Mesodermal cell (in vitro differentiated cells): Measurements from ENCODE around the gene SMAD2.

Experiments used
- H3K27ac ChIP-seq: 2 replicates; pipeline ENCODE4 v1.7.0; 2013; ENCODE audit warnings: mild to moderate bottlenecking, low read depth, low read length, moderate library complexity; ENCODE audit not compliant: severe bottlenecking
- H3K36me3 ChIP-seq: 2 replicates; pipeline ENCODE4 v1.7.1; 2013; ENCODE audit warnings: mild to moderate bottlenecking, low read length, moderate library complexity; ENCODE audit not compliant: control insufficient read depth, insufficient read depth
- H3K4me1 ChIP-seq: one replicate; pipeline ENCODE4 v1.7.1; 2013; ENCODE audit warnings: mild to moderate bottlenecking, low read length; ENCODE audit not compliant: insufficient read depth, control insufficient read depth, poor library complexity, severe bottlenecking
- H3K4me3 ChIP-seq: 2 replicates; pipeline ENCODE4 v1.7.0; 2013; ENCODE audit warnings: low read length, control low read depth, mild to moderate bottlenecking; ENCODE audit not compliant: insufficient read depth, poor library complexity, severe bottlenecking; ENCODE audit errors: extremely low read depth
- H3K9me3 ChIP-seq: 2 replicates; pipeline ENCODE4 v1.7.1; 2013; ENCODE audit warnings: mild to moderate bottlenecking, low read length, moderate library complexity; ENCODE audit not compliant: control insufficient read depth
- WGBS, 2 experiments: methylation state at CpG; one replicate each; pipeline ENCODE4 v1.1.5; 2013; ENCODE audit warnings: missing lambda C conversion rate in 2 of 2; ENCODE audit not compliant: insufficient coverage in 2 of 2; 5-methylcytosine and 5-hydroxymethylcytosine counted together

The SMAD2 gene

GRCh38 chr18:47898055-47898454 is 32.4 kb downstream of the SMAD2 start:
- Histone ChIP-seq H3K9me3 (no peaks in the 10 kb centered on the region), H3K27ac (no peak overlapping the region), H3K36me3 (peaks cover 33% of the 10 kb centered on the region), H3K4me1 (peaks cover 36% of the 10 kb centered on the region), H3K4me3 (no peak overlapping the region)
- 86% methylated on average over 2 of the region's 3 CpGs; no CpG with 5 or more reads in 1 of the 2 experiments for WGBS, 2 experiments

DNA sequence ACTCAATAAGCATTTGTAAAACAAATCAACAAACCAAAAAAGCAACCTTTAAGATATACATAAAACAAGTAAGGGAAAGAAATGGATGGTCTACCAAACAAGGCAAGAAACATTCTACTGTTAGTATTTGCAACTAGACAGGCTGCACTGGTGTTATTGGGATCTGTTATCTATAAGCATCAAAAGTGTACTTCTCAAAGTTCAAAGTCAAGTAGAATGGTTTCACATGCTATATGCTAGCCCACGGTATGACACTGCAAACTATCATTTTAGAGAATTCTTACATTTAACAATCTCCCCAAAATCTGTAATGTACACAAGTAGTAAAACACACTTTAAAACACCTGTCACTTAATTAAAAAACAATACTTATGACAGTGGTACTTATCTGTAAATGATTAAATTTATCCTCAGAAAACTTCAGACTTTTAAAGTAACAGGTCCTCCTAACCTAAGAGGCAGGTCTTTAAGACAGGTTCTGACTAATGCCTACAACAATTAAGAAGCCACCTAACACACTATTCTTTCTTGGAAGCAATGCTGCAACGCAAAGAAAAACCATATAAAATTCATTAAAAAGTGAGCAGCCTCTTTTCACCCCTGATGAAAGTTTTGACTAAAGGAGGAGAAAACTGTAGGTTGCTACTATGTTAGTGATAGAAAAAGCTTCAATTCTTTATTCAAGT is 34.8 kb downstream of the SMAD2 start:
- Histone ChIP-seq H3K9me3 (no peaks in the 10 kb centered on the region), H3K4me1 (peaks cover 30% of the 10 kb centered on the region), H3K36me3 (peaks cover 35% of the 10 kb centered on the region), H3K4me3 (no peak overlapping the region), H3K27ac (no peak overlapping the region)
- WGBS, 2 experiments, result no CpG with 5 or more reads among the region's 2 CpGs

DNA sequence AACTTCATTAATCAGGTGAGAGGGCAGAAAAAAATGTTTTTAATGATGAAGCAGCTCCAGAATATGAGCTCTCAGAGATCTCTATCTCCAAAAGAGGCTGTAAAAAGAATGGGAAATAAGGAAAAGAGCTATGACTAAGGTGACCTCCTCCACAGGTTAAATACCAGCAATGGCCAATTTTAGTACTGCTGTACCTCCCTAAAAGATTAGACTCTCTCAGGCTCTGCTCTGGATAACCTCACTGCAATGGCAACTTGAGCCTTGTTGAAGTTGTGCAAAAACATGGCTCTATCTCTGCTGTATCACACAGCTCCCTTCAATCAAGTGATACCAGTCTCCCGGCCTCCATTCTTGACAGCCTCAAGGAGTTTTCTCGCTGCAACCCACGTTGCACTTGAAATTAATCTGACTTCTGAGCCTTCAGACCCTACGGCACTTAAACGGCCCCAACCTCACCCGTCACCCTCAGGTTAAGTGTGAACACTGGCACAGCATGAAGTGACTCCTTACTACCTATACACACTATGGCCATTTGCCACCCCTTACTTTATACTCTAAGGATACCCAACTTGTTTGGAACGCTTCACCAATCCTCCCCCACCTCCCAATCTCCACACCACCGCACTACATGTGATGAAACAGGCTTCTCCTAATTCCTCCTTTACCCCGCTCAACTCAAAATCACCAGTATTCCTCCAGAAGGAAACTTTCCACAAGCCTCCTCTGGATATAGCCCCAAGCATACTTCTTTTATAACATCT is 36.3 kb downstream of the SMAD2 start:
- WGBS, 2 experiments, result 90 to 92% methylated on average over 8 of the region's 9 CpGs
- no peak overlapping the region for H3K4me3 ChIP-seq
- peaks cover 44% of the 10 kb centered on the region for H3K36me3 ChIP-seq
- H3K9me3 ChIP-seq, result no peaks in the 10 kb centered on the region
- H3K4me1 ChIP-seq, result peaks cover 30% of the 10 kb centered on the region
- H3K27ac ChIP-seq, result peak overlapping the region; percentile 26

DNA sequence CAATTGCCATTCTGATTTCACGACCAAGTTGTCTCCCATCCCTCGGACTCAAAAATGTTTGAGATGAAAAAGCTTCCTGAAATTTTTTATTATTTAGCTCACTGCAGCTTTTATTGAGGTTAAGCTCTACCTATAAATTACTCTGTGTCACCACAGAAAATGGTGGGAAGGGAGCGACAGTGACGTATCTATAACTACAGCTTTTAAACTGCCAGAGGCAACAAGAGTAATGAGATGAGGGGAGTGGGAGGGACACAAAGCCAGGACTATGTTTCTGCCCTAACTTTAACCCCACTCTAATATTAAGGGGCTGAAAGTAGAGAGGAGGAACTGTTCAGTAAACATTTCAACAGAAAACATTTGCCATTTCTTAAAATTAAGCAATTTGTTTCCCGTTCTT is 37.4 kb downstream of the SMAD2 start:
- Histone ChIP-seq H3K9me3 (no peaks in the 10 kb centered on the region), H3K27ac (peak overlapping the region; percentile 10), H3K4me3 (no peak overlapping the region), H3K36me3 (peaks cover 50% of the 10 kb centered on the region), H3K4me1 (peaks cover 31% of the 10 kb centered on the region)
- 100% methylated on average over 1 of the region's 5 CpGs; no CpG with 5 or more reads in 1 of the 2 experiments for WGBS, 2 experiments

DNA sequence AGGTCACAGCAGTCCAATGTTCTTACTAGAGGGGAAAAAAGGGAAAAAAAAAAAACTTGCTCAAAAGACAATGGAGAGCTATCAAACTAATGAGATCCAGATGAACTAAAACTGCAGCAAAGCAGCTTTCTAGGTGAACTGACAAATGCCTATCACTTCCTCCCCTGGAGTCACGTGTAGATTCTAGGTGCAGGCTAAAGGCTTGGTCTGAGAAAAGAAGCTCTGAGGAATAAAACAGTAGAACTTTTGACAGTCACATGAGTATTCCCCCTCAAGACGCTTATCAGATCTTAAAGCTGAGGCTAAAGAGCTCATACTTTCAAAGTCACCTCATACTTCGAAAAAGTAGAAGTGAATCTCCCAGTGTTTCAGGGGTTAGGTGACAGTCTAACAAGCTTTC is 42.3 kb downstream of the SMAD2 start:
- Histone ChIP-seq H3K36me3 (peaks cover 49% of the 10 kb centered on the region), H3K9me3 (no peaks in the 10 kb centered on the region), H3K4me1 (peaks cover 11% of the 10 kb centered on the region), H3K27ac (no peak overlapping the region), H3K4me3 (no peak overlapping the region)
- 100% methylated on average over 1 to 2 of the region's 3 CpGs for whole genome bisulfite sequencing, 2 experiments

GRCh38 chr18:47887227-47887626 is 43.2 kb downstream of the SMAD2 start:
- no peaks in the 10 kb centered on the region for H3K9me3 ChIP-seq
- peaks cover 7% of the 10 kb centered on the region for H3K4me1 ChIP-seq
- WGBS, 2 experiments, result 86 to 100% methylated on average over 1 of the region's 4 CpGs
- no peak overlapping the region for H3K4me3 ChIP-seq
- H3K27ac ChIP-seq, result no peak overlapping the region
- peaks cover 49% of the 10 kb centered on the region for H3K36me3 ChIP-seq

GRCh38 chr18:47883771-47884413 is 46.6 kb downstream of the SMAD2 start:
- Histone ChIP-seq H3K36me3 (peaks cover 52% of the 10 kb centered on the region), H3K27ac (no peak overlapping the region), H3K4me3 (no peak overlapping the region), H3K4me1 (peaks cover 11% of the 10 kb centered on the region), H3K9me3 (no peaks in the 10 kb centered on the region)
- WGBS, 2 experiments, result 100% methylated on average over 1 of the region's 3 CpGs

- Histone ChIP-seq H3K27ac (no peak overlapping the region), H3K4me3 (no peak overlapping the region), H3K4me1 (peaks cover 7% of the 10 kb centered on the region), H3K36me3 (peaks cover 44% of the 10 kb centered on the region), H3K9me3 (no peaks in the 10 kb centered on the region)
- WGBS, 2 experiments, result no CpG with 5 or more reads among the region's 1 CpG
Measured at GRCh38 chr18:47882641-47883040, 47.8 kb downstream of the SMAD2 start.

DNA sequence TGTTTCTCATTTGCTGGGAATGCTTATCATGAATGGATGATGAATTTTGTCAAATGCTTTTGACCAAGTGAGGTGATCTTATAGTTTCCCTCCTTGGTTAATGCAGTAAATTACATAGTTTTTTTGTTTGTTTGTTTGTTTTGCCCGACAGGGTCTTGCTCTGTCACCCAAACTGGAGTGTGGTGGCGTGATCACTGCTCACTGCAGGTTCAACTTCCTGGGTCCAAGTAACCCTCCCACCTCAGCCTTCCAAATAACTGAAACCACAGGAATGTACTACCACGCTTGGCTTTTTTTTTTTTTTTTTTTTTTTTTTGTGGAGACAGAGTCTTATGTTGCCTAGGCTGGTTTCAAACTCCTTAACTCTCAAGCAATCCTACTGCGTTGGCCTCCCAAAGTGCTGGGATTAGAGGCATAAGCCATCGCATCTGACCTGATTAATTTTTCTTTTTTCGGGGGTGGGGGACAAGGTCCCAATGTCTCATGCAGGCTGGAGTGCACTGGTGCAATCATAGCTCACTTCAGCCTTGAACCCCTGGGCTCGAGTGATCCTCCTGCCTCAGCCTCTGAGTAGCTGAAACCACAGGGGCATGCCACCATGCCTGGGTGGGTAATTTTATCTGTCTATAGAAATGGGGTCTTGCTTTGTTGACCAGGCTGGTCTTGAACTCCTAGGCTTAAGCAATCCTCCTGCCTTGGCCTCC is 48.6 kb downstream of the SMAD2 start:
- Histone ChIP-seq H3K27ac (no peak overlapping the region), H3K36me3 (peaks cover 37% of the 10 kb centered on the region), H3K9me3 (no peaks in the 10 kb centered on the region), H3K4me1 (peaks cover 7% of the 10 kb centered on the region), H3K4me3 (no peak overlapping the region)
- 93 to 97% methylated on average over 2 to 3 of the region's 7 CpGs for WGBS, 2 experiments

DNA sequence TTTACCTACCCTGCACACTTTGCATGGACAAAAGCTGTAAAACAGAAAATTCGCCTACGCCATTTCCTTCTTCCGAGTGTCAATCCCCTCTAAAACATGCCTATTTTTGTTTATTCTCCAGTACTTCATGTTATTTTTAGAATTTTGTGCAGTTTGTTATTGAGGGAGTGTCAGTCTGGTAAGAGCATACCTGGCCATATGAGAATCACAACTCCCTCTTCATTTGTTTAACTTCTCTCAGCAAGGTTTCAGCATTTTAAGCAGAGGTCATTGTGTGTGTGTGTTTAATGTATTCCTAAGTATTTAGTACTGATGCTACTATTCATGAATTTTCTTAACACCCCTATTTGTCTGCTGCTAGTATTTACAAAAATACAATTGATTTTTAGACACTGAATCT is 49.4 kb downstream of the SMAD2 start:
- WGBS, 2 experiments, result no CpG with 5 or more reads among the region's 3 CpGs
- Histone ChIP-seq H3K4me1 (peaks cover 7% of the 10 kb centered on the region), H3K27ac (no peak overlapping the region), H3K9me3 (no peaks in the 10 kb centered on the region), H3K36me3 (peaks cover 36% of the 10 kb centered on the region), H3K4me3 (no peak overlapping the region)
